GM19463 (cell line): ENCODE measurements around the gene CADM1.

Source experiments
- ATAC-seq: cut with Tn5 transposase; IDR thresholded peaks from one replicate; pipeline ENCODE4 v1.9.1; 2021; ENCODE audit warnings: mild to moderate bottlenecking, moderate library complexity; ENCODE audit not compliant: unreplicated experiment

The CADM1 gene

DNA sequence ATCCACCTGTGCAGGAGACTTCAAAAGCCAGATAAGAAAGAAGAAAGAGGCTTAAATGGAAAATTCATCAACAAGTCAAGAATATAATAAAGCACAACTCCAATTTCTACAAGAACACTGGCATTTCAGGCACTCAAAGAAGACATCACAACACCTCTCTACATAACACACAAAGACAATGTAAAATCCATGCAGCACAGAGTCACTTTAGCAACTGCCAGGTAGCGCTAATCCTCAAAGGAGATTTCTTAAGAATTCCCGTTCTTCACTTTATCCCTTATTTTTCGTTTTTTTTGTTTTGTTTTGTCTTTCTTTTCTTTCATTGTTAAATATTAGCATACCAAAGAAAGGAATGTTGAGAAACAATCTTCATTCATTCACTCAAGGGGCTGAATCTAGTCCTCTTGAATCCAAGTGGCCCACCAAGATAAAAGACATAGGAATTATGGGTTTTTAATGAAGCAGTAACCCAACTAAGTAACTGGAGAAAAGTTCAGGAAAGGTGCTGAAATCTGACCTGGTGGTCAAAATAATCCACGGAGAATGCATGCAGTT, 95.0 kb downstream of the CADM1 start:
- ATAC-seq, result no peak

- ATAC-seq, result no peak
Observed at GRCh38 chr11:115408036-115408921, 95.9 kb downstream of the CADM1 start.

GRCh38 chr11:115407496-115407895, 96.7 kb downstream of the CADM1 start:
- ATAC-seq, result no peak

DNA sequence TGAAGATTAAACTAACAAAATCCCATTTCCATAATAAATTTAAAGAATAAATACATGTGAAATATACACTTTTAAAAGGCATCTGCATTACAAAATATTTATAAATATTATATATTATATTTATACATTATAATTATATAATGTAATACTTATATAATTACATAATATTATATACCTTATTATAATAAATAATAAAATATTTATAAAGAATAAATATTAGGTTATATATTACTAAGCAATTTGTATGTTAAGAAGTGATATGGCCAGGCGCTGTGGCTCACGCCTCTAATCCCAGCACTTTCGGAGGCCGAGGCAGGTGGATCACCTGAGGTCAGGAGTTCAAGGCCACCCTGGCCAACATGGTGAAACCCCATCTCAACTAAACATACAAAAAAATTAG, 97.8 kb downstream of the CADM1 start:
- no peak for ATAC-seq

DNA sequence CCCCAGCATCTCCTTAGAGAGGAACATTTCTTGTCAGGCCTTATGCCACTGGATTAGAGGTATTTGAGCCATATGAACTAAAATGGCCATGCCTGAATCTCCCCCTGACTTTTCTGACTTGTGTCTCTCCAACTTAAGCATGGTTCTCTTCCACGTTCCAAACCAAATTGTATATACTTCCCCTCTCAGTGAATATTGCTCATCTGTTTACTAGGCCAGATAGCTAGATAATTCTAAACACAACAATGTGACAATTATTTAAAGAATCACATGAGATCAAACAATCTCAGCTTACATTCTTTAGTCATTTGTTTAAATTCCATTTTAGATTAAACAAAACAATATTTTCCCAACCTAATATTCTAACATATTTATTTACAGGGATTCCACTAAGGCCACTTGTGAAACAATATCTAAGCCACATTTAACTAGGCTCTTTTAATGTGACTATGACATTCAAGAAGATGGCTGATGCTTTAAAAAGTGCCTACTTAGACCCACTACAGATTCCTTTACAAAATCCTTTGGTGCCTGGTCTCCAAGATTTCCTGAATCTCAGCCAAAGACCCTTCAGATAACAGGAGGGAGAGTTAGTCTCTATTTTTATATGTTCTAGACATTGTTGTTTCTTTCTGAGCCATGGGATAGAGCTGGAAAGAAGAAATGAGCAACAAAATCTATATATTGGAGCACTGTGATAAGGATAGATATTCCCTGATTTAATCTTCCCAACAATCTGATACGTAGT, 105.7 kb downstream of the CADM1 start:
- ATAC-seq, result no peak

DNA sequence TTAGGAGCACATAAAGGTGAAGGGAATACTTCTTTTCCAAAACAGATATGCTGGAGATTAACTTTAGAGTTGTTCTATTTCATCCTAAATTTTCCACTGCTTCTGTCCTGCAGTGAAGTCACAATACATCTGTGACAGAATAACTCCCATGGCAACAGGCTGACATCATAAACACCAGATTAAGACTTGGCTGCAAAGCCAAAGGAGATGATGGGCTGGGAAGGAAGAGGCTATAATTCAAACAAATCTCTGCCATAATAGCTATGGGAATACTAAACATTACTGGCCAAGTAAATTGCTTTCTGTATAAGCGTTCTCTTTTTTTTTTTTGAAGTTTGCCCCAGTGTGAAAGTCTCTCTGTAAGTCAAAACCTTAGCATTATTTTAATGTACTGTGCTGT, 107.7 kb downstream of the CADM1 start:
- no peak for ATAC-seq

- no peak for ATAC-seq
Observed at GRCh38 chr11:115393950-115394349, 110.3 kb downstream of the CADM1 start.

DNA sequence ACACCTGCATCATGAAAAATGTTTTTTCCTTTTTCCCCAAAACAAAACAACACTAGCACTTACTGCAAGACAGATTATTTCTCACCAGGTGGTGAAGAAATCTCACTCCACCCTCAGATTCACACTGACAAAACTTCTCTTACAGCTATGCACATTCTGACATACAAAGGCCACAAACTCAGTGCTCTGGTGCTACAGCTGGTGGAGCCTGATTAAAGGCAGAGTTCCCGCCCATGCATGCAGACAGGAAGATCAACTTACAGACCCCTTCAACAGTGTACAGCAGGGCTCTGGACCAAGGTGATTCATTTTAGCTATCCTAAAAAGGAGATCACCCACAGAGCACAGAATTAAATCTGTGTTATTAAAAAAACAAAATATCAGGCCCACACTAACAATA, 112.6 kb downstream of the CADM1 start:
- no peak for ATAC-seq

- no peak for ATAC-seq
Observed at GRCh38 chr11:115391160-115391559, 113.1 kb downstream of the CADM1 start.

- ATAC-seq, result no peak
Observed at GRCh38 chr11:115390441-115390840, 113.8 kb downstream of the CADM1 start.

DNA sequence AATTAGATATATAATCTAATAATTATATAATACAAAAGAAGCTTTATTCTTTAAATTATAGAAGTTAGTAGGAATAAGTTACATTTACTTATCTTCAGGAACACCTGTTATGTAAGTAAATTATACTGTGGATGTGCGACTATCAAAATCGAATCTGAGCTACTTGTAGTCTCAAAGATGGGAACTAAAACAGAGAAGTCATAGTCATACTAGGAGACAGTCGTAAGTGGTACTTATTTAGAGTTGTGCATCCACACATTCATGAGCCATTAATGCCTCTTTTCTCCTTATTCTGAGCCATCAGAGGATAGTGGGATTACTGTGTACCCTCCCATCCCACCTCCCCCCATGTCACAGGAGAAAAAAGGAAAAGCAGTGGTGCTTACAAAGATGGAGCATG, 114.4 kb downstream of the CADM1 start:
- no peak for ATAC-seq

- no peak for ATAC-seq
Observed at GRCh38 chr11:115385226-115385625, 119.0 kb downstream of the CADM1 start.

- no peak for ATAC-seq
Observed at GRCh38 chr11:115384236-115384635, 120.0 kb downstream of the CADM1 start.

- no peak for ATAC-seq
Observed at GRCh38 chr11:115383431-115383830, 120.8 kb downstream of the CADM1 start.

- ATAC-seq, result peak; percentile 70
Observed at GRCh38 chr11:115379528-115379927, 124.7 kb downstream of the CADM1 start.

GRCh38 chr11:115378557-115378956, 125.7 kb downstream of the CADM1 start:
- ATAC-seq, result no peak

DNA sequence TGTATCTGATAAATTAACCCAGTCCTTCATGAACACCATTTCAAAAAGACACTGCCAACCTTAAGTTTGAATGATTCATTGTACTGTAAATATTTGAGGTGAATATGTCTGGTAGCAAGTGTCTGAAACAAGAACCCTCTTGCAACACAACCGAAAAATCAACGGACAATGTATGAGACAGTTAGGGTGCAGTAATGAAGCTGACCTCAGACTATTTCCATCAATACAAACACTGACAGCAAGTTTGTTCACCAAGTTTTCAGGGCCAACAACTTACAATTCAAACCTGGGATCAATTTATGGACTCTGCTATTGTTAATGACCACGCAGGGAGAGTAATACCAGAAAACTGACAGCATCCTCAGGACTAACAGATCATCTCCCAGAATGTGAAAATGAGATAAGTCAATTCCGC, 126.3 kb downstream of the CADM1 start:
- ATAC-seq, result no peak

GRCh38 chr11:115368616-115369015, 135.6 kb downstream of the CADM1 start:
- ATAC-seq, result no peak

DNA sequence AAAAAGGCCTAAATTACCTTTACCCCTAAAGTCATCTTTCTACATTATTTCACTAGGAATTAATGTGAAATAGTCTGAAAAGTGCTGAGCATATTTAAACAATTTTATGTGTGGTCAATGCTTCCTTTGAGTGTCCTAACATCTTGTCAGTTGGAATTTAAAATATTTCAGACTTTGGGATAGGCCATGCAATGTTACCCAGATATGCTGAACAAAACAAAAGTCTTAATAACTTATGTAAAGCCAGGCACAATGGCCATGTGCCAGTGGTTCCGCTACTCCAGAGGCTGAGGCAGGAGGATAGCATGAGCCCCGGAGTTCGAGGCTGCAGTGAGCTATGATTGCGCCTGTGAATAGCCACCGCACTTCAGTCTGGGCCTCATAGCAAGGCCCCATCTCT, 137.4 kb downstream of the CADM1 start:
- no peak for ATAC-seq

DNA sequence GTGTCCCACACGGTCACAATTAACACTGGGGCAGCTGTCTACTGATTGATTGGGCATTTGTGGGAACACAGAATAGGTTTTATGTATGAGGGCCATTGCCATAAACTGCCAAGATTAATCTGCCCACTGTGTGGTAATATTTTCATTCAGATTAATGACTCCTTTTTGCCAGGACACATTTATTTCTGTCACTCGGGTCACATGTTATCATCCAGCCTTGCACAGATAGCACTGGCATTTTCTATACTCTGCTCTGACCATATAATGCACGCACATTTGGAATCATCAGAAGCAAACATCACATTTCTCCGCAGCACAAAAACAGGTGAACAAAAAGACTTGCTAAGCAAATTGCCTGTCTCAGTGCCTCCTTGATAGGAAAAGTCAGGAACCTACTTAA, 138.3 kb downstream of the CADM1 start:
- ATAC-seq, result no peak

GRCh38 chr11:115364896-115365295, 139.3 kb downstream of the CADM1 start:
- no peak for ATAC-seq

GRCh38 chr11:115363921-115364320, 140.3 kb downstream of the CADM1 start:
- no peak for ATAC-seq
